WTC11 (cell line): ENCODE data around the gene TANGO2. TPM values are rescaled to one million over a fixed set of nuclear protein-coding genes. Genes with fewer than 3 reads are reported as not detected.

Experiments used
- ATAC-seq: fragments of 200-7000 bp; cut with Tn5 transposase; 2 replicates; pipeline ENCODE4 v1.10.0; 2021; ENCODE audit warnings: mild to moderate bottlenecking, moderate library complexity
- CTCF ChIA-PET: fragments of 300-600 bp; sonication (Branson Sonifier 250); formaldehyde crosslinking; loops from one replicate; lab custom pipeline; 2021; ENCODE audit warnings: antibody characterized with exemption; lab: Charles Lee
- POLR2A ChIA-PET: fragments of 350-600 bp; sonication (Branson Sonifier 250); formaldehyde crosslinking; loops from one replicate; lab custom pipeline; 2021; ENCODE audit warnings: antibody characterized with exemption; lab: Charles Lee
- DNase-seq: peaks from one replicate; pipeline ENCODE4 v3.0.0; 2021; ENCODE audit warnings: low spot score
- H3K27ac Mint-ChIP-seq: 2 replicates; pipeline ENCODE4 v1.8.0; 2021; ENCODE audit warnings: mixed read lengths
- H3K27me3 Mint-ChIP-seq: 2 replicates; pipeline ENCODE4 v1.8.0; 2021; ENCODE audit warnings: low read depth, mild to moderate bottlenecking, moderate library complexity, mixed read lengths
- H3K36me3 Mint-ChIP-seq: 2 replicates; pipeline ENCODE4 v1.8.0; 2021; ENCODE audit warnings: mixed read lengths
- H3K4me1 Mint-ChIP-seq: 2 replicates; pipeline ENCODE4 v1.8.0; 2022; ENCODE audit warnings: mixed read lengths
- H3K4me3 Mint-ChIP-seq: 2 replicates; pipeline ENCODE4 v1.8.0; 2021; ENCODE audit warnings: mild to moderate bottlenecking, moderate library complexity, mixed read lengths
- H3K9me3 Mint-ChIP-seq: 2 replicates; pipeline ENCODE4 v1.8.0; 2021; ENCODE audit warnings: mixed read lengths
- ERG ChIP-seq: fragments of 250-450 bp; sonication (Bioruptor Pico); IDR thresholded peaks from 2 replicates; pipeline ENCODE4 v1.8.0; 2021; ENCODE audit warnings: mild to moderate bottlenecking
- FOXP1 ChIP-seq: sonication (generic); formaldehyde crosslinking; IDR thresholded peaks from 2 replicates; pipeline ENCODE4 v1.8.0; 2022; ENCODE audit warnings: missing genetic modification reagents, mild to moderate bottlenecking, moderate library complexity, borderline replicate concordance
- IRF1 ChIP-seq: sonication (generic); formaldehyde crosslinking; IDR thresholded peaks from 2 replicates; pipeline ENCODE4 v1.8.0; 2023; ENCODE audit warnings: missing genetic modification reagents
- IRF2 ChIP-seq: sonication (generic); formaldehyde crosslinking; IDR thresholded peaks from 2 replicates; pipeline ENCODE4 v1.8.0; 2022; ENCODE audit warnings: low read depth, missing genetic modification reagents, borderline replicate concordance
- JAZF1 ChIP-seq: fragments of 250-450 bp; sonication (Bioruptor Pico); IDR thresholded peaks from 2 replicates; pipeline ENCODE4 v1.9.0; 2021; ENCODE audit warnings: moderate library complexity, mild to moderate bottlenecking, inconsistent platforms
- MLX ChIP-seq: sonication (generic); formaldehyde crosslinking; IDR thresholded peaks from 2 replicates; pipeline ENCODE4 v1.8.1; 2023; ENCODE audit warnings: mild to moderate bottlenecking, missing genetic modification reagents, moderate library complexity
- NR2C2 ChIP-seq: sonication (generic); formaldehyde crosslinking; IDR thresholded peaks from 2 replicates; pipeline ENCODE4 v1.8.0; 2022; ENCODE audit warnings: mild to moderate bottlenecking, missing genetic modification reagents
- PREB ChIP-seq: sonication (generic); formaldehyde crosslinking; IDR thresholded peaks from 2 replicates; pipeline ENCODE4 v1.8.1; 2022; ENCODE audit warnings: mild to moderate bottlenecking, missing genetic modification reagents, moderate library complexity, borderline replicate concordance
- RORB ChIP-seq: fragments of 250-450 bp; sonication (Bioruptor Pico); IDR thresholded peaks from 2 replicates; pipeline ENCODE4 v1.9.0; 2021; ENCODE audit warnings: mild to moderate bottlenecking
- SMAD4 ChIP-seq: sonication (generic); formaldehyde crosslinking; IDR thresholded peaks from 2 replicates; pipeline ENCODE4 v1.8.0; 2022; ENCODE audit warnings: mild to moderate bottlenecking, missing genetic modification reagents
- SP1 ChIP-seq: sonication (generic); formaldehyde crosslinking; conservative IDR thresholded peaks from 2 replicates; pipeline ENCODE4 v1.8.1; 2022; ENCODE audit warnings: missing genetic modification reagents
- TEAD1 ChIP-seq: sonication (generic); formaldehyde crosslinking; IDR thresholded peaks from 2 replicates; pipeline ENCODE4 v1.8.0; 2022; ENCODE audit warnings: mild to moderate bottlenecking, missing genetic modification reagents
- USF1 ChIP-seq: sonication (generic); formaldehyde crosslinking; IDR thresholded peaks from 2 replicates; pipeline ENCODE4 v1.8.0; 2022; ENCODE audit warnings: mild to moderate bottlenecking, missing genetic modification reagents
- USF2 ChIP-seq: sonication (generic); formaldehyde crosslinking; IDR thresholded peaks from 2 replicates; pipeline ENCODE4 v1.8.1; 2023; ENCODE audit warnings: mild to moderate bottlenecking, missing genetic modification reagents, moderate library complexity
- ZNF121 ChIP-seq: sonication (generic); formaldehyde crosslinking; IDR thresholded peaks from 2 replicates; pipeline ENCODE4 v1.8.0; 2023; ENCODE audit warnings: missing genetic modification reagents
- ZNF219 ChIP-seq: sonication (generic); formaldehyde crosslinking; IDR thresholded peaks from 2 replicates; pipeline ENCODE4 v1.8.0; 2023; ENCODE audit warnings: missing genetic modification reagents, mild to moderate bottlenecking, borderline replicate concordance
- ZNF317 ChIP-seq: sonication (generic); formaldehyde crosslinking; IDR thresholded peaks from 2 replicates; pipeline ENCODE4 v1.8.1; 2023; ENCODE audit warnings: low read depth, mild to moderate bottlenecking, moderate library complexity, missing genetic modification reagents, borderline replicate concordance
- ZNF416 ChIP-seq: fragments of 250-450 bp; sonication (Bioruptor Pico); IDR thresholded peaks from 2 replicates; pipeline ENCODE4 v1.9.0; 2021; ENCODE audit warnings: mild to moderate bottlenecking, inconsistent platforms
- ZNF671 ChIP-seq: fragments of 250-450 bp; sonication (Bioruptor Pico); IDR thresholded peaks from 2 replicates; pipeline ENCODE4 v1.8.0; 2021; ENCODE audit warnings: mild to moderate bottlenecking
- ZSCAN18 ChIP-seq: fragments of 250-450 bp; sonication (Bioruptor Pico); IDR thresholded peaks from 2 replicates; pipeline ENCODE4 v2.1.2; 2022; ENCODE audit warnings: mild to moderate bottlenecking, moderate library complexity
- total RNA-seq: library from RNA; stranded (reverse); gene quantifications from 3 replicates; pipeline ENCODE4 v1.2.3, GENCODE V29; 2021

TANGO2 gene
- total RNA-seq, 1 experiment from 2014 or later = 14.8 TPM

- TF ChIP-seq ZNF671 (CRISPR knock-in tag) (no peak), ERG (CRISPR knock-in tag) (no peak), IRF1 (CRISPR knock-in tag) (no peak), ZNF121 (CRISPR knock-in tag) (no peak), RORB (CRISPR knock-in tag) (no peak), FOXP1 (CRISPR knock-in tag) (no peak)
- TF ChIP-seq, all 79 proteins: peak for 0
- peaks cover 84% of the 10 kb centered on the region for H3K36me3 Mint-ChIP-seq
- no peaks in the 10 kb centered on the region for H3K9me3 Mint-ChIP-seq
- DNase-seq (no peak), ATAC-seq (no peak; the same call in 1 of the 2 replicates)
- no peaks in the 10 kb centered on the region for H3K27me3 Mint-ChIP-seq
- H3K4me3 Mint-ChIP-seq = no peak overlapping the region
- H3K27ac Mint-ChIP-seq = no peak overlapping the region
- POLR2A ChIA-PET = interaction anchor here (0.6 to 1.5 kb wide), 2 partner anchors 13 to 85 kb away, joined by 3 read pairs; no protein-coding TSS in a partner anchor
- H3K4me1 Mint-ChIP-seq = peaks cover 20% of the 10 kb centered on the region
- CTCF ChIA-PET = interaction anchor here (1.5 kb wide), 1 partner anchor 8 kb away, joined by 6 read pairs; no protein-coding TSS in a partner anchor
These were observed 80.7 kb downstream of the TANGO2 start for GRCh38 chr22:20101638-20102037.

- ChIA-PET POLR2A (no interaction called here), CTCF (interaction anchor here (0.7 kb wide), 1 partner anchor 41 kb away, joined by 4 read pairs; no protein-coding TSS in a partner anchor)
- DNase-seq = no peak
- ATAC-seq = peak; percentile 47; the same call in 1 of the 2 replicates
- Mint-ChIP-seq H3K27ac (peak overlapping the region; percentile 46; the same call in 1 of the 2 replicates), H3K36me3 (peaks cover 84% of the 10 kb centered on the region), H3K4me1 (peaks cover 20% of the 10 kb centered on the region), H3K27me3 (no peaks in the 10 kb centered on the region), H3K9me3 (no peaks in the 10 kb centered on the region), H3K4me3 (no peak overlapping the region)
- no peak for TF ChIP-seq JAZF1 (CRISPR knock-in tag)
- no peak for TF ChIP-seq ZNF219 (CRISPR knock-in tag)
- TF ChIP-seq ZSCAN18 = no peak
- no peak for TF ChIP-seq ERG (CRISPR knock-in tag)
- no peak for TF ChIP-seq PREB (CRISPR knock-in tag)
- no peak for TF ChIP-seq ZNF317 (CRISPR knock-in tag)
- TF ChIP-seq TEAD1 (CRISPR knock-in tag) = no peak
- no peak for TF ChIP-seq USF1 (CRISPR knock-in tag)
- no peak for TF ChIP-seq ZNF416 (CRISPR knock-in tag)
- TF ChIP-seq NR2C2 (CRISPR knock-in tag) = no peak
- no peak for TF ChIP-seq IRF2
- TF ChIP-seq MLX (CRISPR knock-in tag) = no peak
- TF ChIP-seq SMAD4 (CRISPR knock-in tag) = no peak
- TF ChIP-seq USF2 (CRISPR knock-in tag) = no peak
- TF ChIP-seq SP1 = no peak
These were observed 81.4 kb downstream of the TANGO2 start for GRCh38 chr22:20102203-20102780.
